ENCODE measurements around the gene CORO6.
A peak's percentile ranks its signal among the peaks of the same experiment; 100 is the strongest.

CORO6 gene

DNA sequence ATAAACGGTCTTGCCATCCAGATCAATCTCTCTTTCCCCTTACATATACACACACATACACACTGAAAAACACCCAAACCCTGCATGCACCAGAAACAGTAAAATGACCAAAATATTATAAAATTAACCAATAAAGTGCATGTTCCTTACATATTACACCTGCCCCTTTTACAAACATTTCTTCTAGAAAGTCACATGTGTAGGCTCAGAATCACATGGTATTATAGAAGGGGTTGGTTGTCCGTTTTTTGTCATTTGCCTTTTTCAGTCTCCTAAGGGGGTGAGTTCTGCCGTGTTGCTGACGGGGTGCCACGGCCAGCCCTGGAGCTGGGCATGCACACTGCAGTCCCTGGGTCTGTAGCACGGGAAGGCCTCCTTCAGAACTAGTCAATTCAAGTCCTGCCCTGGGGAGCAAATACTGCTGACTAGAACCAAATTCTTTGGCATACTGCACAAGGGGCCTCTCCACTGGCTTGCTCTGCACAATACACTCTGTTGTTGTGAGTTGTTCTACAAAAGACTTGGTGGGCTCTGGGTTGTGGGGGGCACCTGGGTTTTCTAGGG is 8.0 kb upstream of the CORO6 start:
- DNase-seq = no peak

DNA sequence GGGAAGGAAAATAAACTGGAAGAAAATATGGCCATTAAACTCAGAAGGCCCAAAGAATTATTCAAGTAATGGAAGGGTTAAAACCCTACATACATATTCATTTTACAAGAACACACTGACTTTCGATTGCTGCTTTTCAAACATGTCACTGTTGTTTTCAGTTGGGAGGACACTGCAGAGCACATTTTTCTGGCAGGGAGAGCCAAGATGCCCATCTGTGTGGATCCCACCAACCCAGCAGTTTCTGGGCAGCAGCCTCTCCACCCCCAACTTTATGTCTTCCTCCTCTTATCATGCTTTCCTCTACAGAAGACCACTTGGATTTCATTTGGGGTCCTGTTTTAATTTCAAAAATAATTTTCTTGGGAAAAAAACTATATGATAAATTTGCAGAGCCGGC is 7.1 kb upstream of the CORO6 start:
- DNase-seq = peak; percentile 17

DNA sequence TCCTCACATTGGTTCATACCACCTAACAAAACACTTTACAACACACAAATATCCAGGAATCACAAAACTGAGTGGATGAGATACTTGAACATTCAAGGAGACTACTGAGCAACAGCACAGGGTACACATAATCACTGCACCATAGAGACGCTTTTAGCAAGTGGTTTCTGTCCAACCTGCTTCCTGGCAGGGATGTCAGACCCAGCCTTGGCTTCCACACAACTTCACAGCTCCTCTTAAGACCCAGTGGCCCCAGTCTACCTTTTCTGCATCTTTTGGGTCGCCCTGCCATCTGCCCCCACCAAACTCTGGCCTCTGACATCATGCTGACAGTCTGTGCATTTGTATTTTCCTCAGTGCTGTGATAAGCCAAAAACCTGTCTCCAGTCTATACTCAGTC is 5.9 kb upstream of the CORO6 start:
- no peak for DNase-seq

DNA sequence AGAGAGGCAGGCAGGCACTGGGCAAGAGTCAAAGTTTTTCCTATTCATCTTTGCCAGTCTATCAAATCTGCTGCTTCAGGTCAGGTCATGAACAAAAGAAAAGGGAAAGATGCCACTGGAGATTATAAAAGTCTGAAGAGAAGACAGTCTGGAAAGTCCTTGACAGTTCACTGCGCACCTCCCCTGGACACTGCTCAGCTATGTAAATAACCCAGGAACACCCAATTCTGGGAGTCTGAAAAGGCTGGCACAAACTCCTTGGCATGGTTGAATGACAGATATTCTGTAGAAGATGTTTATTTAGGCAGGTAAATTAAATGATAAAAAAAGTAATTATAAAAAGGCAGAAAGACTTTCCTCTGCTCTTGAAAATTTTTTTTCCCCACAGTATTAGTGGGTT is 5.2 kb upstream of the CORO6 start:
- no peak for DNase-seq

DNA sequence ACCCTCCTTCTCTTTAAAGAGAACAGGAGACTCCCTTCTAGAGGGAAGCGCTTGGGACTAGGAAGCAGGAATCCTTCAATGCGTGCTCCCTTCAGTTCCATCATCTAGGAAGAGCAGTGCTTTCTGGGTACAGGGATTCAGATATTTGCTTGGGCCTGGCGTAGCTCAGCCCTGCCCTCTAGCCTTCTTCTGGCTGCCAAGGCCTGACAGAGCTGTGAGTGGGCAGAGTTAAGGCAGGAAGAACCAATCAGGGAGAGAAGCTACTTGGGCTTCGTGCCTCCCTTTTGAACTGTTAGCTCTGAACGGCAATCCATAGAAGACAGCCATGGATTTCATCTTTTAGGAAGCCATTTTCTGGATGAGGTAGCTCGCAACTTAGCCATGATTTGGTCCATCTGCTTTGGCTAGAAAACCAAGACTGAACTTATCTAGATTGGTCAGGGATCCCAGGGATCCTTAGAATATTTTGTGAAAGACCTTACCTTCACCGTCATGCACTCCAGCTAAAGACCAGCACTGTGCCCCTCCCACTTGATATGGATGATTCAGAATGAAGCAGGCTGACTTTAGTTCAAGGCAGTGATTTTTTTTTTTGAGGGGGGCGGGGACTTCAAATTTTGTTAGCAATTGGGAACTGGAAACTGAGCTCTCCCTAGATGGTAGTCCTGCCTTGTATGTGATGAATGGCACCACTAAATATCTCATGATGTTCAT is 2.5 kb upstream of the CORO6 start:
- no peak for DNase-seq

- DNase-seq = no peak
Observed at GRCh38 chr17:29624586-29624985, 1.9 kb upstream of the CORO6 start.

- DNase-seq = no peak
Observed at GRCh38 chr17:29623283-29623647, 553 bp upstream of the CORO6 start.

GRCh38 chr17:29621751-29622194 is 939 bp downstream of the CORO6 start:
- DNase-seq = no peak

DNA sequence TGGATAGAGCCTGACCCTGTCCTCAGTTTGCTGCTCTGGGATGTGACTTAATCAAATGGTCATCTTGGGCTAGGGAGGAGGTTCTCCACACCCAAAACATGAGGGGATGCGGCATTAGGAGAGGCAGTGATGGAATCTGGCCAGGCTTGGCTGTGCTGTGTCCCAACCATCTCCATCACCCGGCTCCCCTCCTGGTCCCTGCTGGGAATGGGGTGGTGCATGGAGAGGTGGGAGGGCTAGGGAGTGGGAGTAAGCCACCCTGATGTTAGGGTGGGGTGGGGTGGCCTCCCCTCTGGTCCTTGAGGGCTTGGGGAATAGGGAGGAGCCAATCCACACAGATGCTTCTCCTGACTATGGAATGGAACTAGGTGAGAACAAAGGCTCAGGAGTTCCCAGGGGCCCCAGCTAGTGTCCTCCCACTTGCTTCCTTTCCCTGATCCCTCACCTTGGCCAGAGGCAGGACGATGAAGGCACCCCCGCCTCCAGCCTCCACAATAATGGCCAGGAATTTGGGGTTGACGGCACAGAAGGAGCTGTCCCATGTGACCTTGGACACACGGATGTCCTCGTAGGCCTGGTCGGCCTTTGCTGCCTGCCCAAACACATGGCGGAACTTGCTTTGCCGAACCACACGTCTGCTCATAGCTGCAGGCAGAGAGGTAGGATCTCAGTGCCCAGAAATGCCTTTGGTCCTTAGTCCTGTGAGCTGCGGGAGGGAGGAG is 1.8 kb downstream of the CORO6 start:
- no peak for DNase-seq

DNA sequence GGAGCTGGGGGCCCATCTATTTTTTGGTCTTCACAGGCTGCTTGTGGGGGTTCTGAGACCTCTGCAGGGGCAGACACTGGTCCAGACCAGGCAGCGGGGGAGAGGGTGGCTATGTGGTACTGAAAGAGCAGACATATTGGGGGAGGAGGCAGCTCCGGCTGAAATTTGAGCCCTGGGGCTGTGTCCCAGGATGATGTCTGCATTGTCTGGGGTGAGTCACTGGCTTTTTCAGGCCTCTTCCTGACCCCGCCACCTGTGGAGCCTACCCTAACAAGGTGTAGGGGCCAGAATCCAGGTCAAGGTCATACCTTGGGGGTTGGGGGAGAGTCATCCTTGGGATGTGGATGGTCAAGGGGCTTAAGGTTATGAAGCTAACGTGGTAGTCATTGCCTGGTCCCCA is 2.4 kb downstream of the CORO6 start:
- no peak for DNase-seq

- DNase-seq = peak; percentile 47
Observed at GRCh38 chr17:29619251-29619650, 3.5 kb downstream of the CORO6 start.

DNA sequence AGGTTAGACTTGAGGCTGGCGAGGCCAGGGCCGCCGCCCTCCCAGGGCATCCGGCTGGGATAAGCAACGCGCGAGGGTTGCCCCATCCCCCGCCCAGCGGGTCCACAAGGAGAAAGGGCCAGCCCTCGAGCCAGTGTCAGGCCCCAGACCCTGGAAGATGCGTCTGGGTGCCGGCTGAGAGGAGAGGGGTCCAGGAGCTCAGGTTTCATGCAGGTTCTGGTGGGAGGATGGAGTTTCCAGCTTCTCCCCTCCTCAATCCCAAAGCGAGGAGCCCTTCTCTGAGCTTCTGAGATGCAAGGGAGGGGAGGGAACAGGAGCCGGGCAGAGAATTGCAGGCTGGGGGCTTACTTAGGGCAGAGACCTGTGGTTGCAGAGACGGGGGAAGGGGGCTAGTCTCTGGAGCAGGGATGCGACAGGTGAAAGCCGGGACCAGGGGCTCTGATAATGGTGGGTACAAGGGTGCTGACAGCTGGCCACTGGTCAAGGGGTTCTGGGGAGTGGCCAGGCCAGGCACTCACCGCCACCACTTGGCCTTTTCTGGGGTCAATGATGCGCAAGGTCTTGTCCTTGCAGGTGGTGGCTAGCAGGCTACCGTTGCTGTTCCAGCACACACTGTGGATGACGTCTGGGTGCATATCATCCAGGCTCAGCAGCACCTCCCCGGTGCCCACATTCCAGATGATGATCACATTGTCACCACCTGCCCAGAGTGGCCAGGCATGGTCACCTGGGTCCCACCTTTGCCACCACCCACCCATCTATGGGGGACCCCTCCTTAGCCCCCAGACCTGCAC is 4.2 kb downstream of the CORO6 start:
- DNase-seq = no peak

- peak; percentile 70 for DNase-seq
Observed at GRCh38 chr17:29617481-29618271, 5.0 kb downstream of the CORO6 start.

GRCh38 chr17:29617125-29617480 is 5.6 kb downstream of the CORO6 start:
- peak; percentile 94 for DNase-seq

DNA sequence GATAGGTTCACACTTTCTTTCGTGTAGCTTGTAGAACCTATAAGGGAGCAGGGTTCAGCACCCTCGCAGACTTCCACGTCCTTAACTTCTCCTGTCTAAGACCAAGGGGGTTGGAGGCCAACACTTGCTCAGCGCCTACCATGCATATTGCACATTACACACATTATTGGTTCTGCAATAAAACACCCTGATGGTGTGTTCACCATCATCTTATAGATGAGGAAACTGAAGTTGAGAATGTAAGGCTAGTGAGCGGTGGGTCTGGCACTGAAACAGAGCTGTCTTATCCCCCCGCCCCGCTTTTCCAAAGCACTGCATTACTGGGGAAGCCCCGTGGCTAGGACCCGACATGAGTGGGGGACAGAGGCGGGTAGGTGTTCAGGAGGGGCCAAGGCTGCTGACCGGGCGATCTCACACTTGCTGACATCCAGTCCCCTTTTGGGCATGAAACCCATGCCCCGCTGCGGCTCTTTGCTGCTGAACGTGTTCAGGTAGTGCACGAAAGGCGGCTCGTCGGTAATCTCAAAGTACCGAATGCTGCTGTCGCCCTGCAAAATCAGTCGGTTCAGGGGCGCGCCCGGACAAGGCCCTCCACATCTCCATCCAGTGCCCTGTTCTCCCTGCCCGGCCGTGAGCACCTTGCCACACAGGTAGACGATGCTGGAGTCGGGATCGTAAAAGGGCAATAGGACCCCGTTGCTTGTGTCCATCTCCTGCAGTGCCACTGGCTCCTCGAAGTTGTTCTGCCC is 6.2 kb downstream of the CORO6 start:
- DNase-seq = peak; percentile 14

- peak; percentile 72 for DNase-seq
Observed at GRCh38 chr17:29615492-29616299, 7.0 kb downstream of the CORO6 start.

DNA sequence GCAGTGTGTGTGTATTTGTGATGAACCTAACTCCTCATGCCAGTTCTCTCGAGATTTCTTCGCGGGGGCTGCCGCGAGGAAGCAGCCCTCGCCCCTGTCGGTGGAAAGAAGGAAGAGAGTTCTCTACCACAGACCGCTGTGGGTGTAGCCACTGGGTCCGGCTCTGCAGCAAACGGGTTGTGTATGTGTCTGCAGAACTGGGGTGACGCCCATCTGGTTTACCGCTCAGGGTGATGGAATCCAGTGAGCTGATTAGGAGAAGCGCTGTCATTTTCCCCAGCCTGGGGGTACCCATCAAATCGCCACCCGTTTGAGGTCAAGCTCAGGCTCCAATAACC is 7.7 kb downstream of the CORO6 start:
- DNase-seq = no peak

GRCh38 chr17:29614349-29615047 is 8.2 kb downstream of the CORO6 start:
- no peak for DNase-seq

- DNase-seq = no peak
Observed at GRCh38 chr17:29613856-29614255, 8.9 kb downstream of the CORO6 start.

GRCh38 chr17:29613352-29613837 is 9.3 kb downstream of the CORO6 start:
- DNase-seq = no peak

All from NCI-H1694 (cell line).